ENCODE results near the gene SEMA4C. TPM values are rescaled to one million over a fixed set of nuclear protein-coding genes. Genes with fewer than 3 reads are reported as not detected.

SEMA4C gene
- polyA plus RNA-seq, 2 donors: 13.1 to 14.2 TPM

DNA sequence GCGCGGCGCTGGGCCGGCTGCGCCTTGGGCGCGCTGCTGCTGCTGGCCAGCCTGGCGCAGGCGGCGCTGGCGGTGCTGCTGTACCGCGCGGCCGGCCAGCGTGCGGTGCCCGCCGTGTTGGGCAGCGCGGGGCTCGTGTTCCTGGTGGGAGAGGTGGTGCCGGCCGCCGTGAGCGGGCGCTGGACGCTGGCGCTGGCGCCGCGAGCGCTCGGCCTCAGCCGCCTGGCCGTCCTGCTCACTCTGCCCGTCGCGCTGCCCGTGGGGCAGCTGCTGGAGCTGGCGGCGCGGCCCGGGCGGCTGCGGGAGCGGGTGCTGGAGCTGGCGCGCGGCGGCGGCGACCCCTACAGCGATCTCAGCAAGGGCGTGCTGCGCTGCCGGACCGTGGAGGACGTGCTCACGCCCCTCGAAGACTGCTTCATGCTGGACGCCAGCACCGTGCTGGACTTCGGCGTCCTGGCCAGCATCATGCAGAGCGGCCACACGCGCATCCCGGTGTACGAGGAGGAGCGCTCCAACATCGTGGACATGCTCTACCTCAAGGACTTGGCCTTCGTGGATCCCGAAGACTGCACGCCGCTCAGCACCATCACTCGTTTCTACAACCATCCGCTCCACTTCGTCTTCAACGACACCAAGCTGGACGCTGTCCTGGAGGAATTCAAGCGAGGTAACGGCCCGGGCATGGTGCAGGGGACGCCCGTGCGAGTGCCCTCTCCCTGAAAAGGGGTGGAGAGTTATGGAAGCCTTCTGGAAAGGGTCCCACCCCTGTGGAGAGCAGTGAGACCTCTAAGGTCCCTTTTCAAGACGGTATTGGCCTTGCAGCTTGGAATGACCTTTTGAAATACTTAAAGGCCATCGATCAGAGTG, 52.8 kb downstream of the SEMA4C start:
- Histone ChIP-seq H3K27me3 (ENCODE audit: control insufficient read depth in 1 of 2, insufficient read depth in 2 of 2, low read length in 2 of 2) (no peaks in the 10 kb centered on the region), H3K27ac (ENCODE audit: low read depth in 2 of 2, low read length in 1 of 2) (peak overlapping the region; percentile 62 to 96), H3K4me3 (ENCODE audit: low read depth in 1 of 2, low read length in 2 of 2) (peak overlapping the region; percentile 70 to 86), H3K4me1 (ENCODE audit: control insufficient read depth in 2 of 2, insufficient read depth in 2 of 2, low read length in 1 of 2) (peaks cover 12 to 26% of the 10 kb centered on the region in 2 donors), H3K36me3 (ENCODE audit: control insufficient read depth in 2 of 2, insufficient read depth in 2 of 2, low read length in 1 of 2) (no peaks in the 10 kb centered on the region), H3K9me3 (ENCODE audit: control insufficient read depth in 2 of 2, insufficient read depth in 1 of 2, low read depth in 1 of 2, low read length in 1 of 2) (no peaks in the 10 kb centered on the region)
- 3 to 5% methylated on average over 61 to 89 of the region's 89 CpGs for WGBS, 2 donors

- Histone ChIP-seq H3K9me3 (ENCODE audit: control insufficient read depth in 2 of 2, insufficient read depth in 1 of 2, low read depth in 1 of 2, low read length in 1 of 2) (no peaks in the 10 kb centered on the region), H3K27me3 (ENCODE audit: control insufficient read depth in 1 of 2, insufficient read depth in 2 of 2, low read length in 2 of 2) (no peaks in the 10 kb centered on the region), H3K4me3 (ENCODE audit: low read depth in 1 of 2, low read length in 2 of 2) (peak within 1 kb of the TSS; percentile 70 to 86), H3K27ac (ENCODE audit: low read depth in 2 of 2, low read length in 1 of 2) (peak within 1 kb of the TSS; percentile 94 to 96), H3K36me3 (ENCODE audit: control insufficient read depth in 2 of 2, insufficient read depth in 2 of 2, low read length in 1 of 2) (no peaks in the 10 kb centered on the region), H3K4me1 (ENCODE audit: control insufficient read depth in 2 of 2, insufficient read depth in 2 of 2, low read length in 1 of 2) (peaks cover 11 to 26% of the 10 kb centered on the region in 2 donors)
- WGBS, 2 donors: 0 to 1% methylated on average over 48 to 103 of the region's 103 CpGs
Measured at GRCh38 chr2:96816127-96816835, 53.6 kb downstream of the SEMA4C start, which contains the start of gene CNNM3. Gene CNNM3, plus strand, starts transcription at chr2:96816268. Its CDS starts 10 bp downstream, at chr2:96816278.

GRCh38 chr2:96815326-96816126, 54.4 kb downstream of the SEMA4C start:
- WGBS, 2 donors: 1 to 2% methylated on average over 44 to 60 of the region's 60 CpGs
- Histone ChIP-seq H3K9me3 (ENCODE audit: control insufficient read depth in 2 of 2, insufficient read depth in 1 of 2, low read depth in 1 of 2, low read length in 1 of 2) (no peaks in the 10 kb centered on the region), H3K27me3 (ENCODE audit: control insufficient read depth in 1 of 2, insufficient read depth in 2 of 2, low read length in 2 of 2) (no peaks in the 10 kb centered on the region), H3K4me3 (ENCODE audit: low read depth in 1 of 2, low read length in 2 of 2) (peak overlapping the region; percentile 70 to 86), H3K36me3 (ENCODE audit: control insufficient read depth in 2 of 2, insufficient read depth in 2 of 2, low read length in 1 of 2) (peaks cover 0 to 5% of the 10 kb centered on the region in 2 donors), H3K27ac (ENCODE audit: low read depth in 2 of 2, low read length in 1 of 2) (peak overlapping the region; percentile 57 to 94), H3K4me1 (ENCODE audit: control insufficient read depth in 2 of 2, insufficient read depth in 2 of 2, low read length in 1 of 2) (peaks cover 11 to 26% of the 10 kb centered on the region in 2 donors)

DNA sequence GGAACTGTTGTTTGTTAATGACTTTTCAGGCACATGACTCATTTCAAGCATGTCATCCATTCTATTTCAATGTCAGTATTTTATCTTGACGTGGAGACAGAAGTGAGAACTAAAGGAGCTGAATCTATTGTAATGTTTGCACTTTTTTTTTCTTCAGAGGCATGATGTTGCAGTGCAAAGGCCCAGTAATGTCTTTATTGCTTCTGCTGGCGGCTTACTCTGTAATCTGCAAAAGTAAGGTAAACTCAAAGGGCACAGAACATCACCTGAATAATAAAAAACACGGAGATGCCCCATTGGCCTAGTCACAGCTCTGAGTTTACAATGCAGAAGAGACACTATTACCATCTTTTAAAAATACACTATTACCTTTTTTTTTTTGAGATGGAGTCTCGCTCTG, 56.2 kb downstream of the SEMA4C start:
- peaks cover 5 to 13% of the 10 kb centered on the region in 2 donors for H3K4me1 ChIP-seq (ENCODE audit: control insufficient read depth in 2 of 2, insufficient read depth in 2 of 2, low read length in 1 of 2)
- H3K27me3 ChIP-seq (ENCODE audit: control insufficient read depth in 1 of 2, insufficient read depth in 2 of 2, low read length in 2 of 2): no peaks in the 10 kb centered on the region
- H3K9me3 ChIP-seq (ENCODE audit: control insufficient read depth in 2 of 2, insufficient read depth in 1 of 2, low read depth in 1 of 2, low read length in 1 of 2): no peaks in the 10 kb centered on the region
- H3K4me3 ChIP-seq (ENCODE audit: low read depth in 1 of 2, low read length in 2 of 2): no peak overlapping the region
- WGBS, 2 donors: 84 to 90% methylated on average over 4 of the region's 4 CpGs
- H3K36me3 ChIP-seq (ENCODE audit: control insufficient read depth in 2 of 2, insufficient read depth in 2 of 2, low read length in 1 of 2): peaks cover 2 to 19% of the 10 kb centered on the region in 2 donors
- no peak overlapping the region for H3K27ac ChIP-seq (ENCODE audit: low read depth in 2 of 2, low read length in 1 of 2)

DNA sequence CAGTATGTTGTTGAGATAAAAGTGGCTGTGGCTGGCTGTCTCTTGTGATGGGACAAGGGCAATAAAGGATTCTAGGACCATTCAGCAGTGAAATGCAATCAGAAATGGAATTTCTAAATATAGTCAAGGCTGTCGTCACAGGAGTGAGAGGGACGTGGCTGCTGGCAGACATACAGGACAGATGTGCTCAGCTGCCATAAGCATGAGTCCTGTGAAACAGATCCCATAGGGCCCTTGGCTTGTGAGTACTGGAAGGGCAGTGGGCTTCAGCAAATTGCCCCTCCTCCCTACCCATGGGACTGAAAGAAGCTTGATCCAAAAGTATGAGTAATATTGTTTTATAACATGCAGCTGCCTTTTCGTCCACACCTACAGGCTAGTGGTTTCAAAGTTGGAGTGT, 58.0 kb downstream of the SEMA4C start:
- Histone ChIP-seq H3K36me3 (ENCODE audit: control insufficient read depth in 2 of 2, insufficient read depth in 2 of 2, low read length in 1 of 2) (peaks cover 2 to 23% of the 10 kb centered on the region in 2 donors), H3K9me3 (ENCODE audit: control insufficient read depth in 2 of 2, insufficient read depth in 1 of 2, low read depth in 1 of 2, low read length in 1 of 2) (no peaks in the 10 kb centered on the region), H3K27ac (ENCODE audit: low read depth in 2 of 2, low read length in 1 of 2) (no peak overlapping the region), H3K27me3 (ENCODE audit: control insufficient read depth in 1 of 2, insufficient read depth in 2 of 2, low read length in 2 of 2) (no peaks in the 10 kb centered on the region), H3K4me3 (ENCODE audit: low read depth in 1 of 2, low read length in 2 of 2) (no peak overlapping the region), H3K4me1 (ENCODE audit: control insufficient read depth in 2 of 2, insufficient read depth in 2 of 2, low read length in 1 of 2) (no peaks in the 10 kb centered on the region)
- WGBS, 2 donors: 39 to 44% methylated on average over 3 of the region's 3 CpGs

DNA sequence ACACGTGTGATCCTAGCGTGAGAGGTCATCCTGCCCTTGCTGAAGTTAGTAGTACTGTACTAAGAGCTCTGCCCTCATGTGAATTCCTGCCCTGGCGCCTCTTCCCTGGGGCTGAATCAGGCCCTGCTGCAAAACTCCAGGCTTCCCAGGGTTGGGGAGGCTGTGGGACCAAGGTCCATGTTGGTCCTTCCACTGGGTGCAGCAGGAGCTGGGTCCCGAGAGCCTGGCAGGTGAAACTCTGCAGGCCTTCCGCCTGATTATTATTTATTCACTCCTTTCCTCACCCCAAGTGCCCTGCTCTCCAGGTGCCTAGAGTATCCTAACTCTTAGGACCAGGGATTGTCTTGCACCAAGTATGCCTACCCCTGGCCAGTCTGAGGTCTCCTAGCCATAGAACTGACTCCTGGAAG, 59.1 kb downstream of the SEMA4C start:
- no peaks in the 10 kb centered on the region for H3K4me1 ChIP-seq (ENCODE audit: control insufficient read depth in 2 of 2, insufficient read depth in 2 of 2, low read length in 1 of 2)
- 79 to 90% methylated on average over 5 of the region's 5 CpGs for WGBS, 2 donors
- H3K4me3 ChIP-seq (ENCODE audit: low read depth in 1 of 2, low read length in 2 of 2): no peak overlapping the region
- no peak overlapping the region for H3K27ac ChIP-seq (ENCODE audit: low read depth in 2 of 2, low read length in 1 of 2)
- no peaks in the 10 kb centered on the region for H3K27me3 ChIP-seq (ENCODE audit: control insufficient read depth in 1 of 2, insufficient read depth in 2 of 2, low read length in 2 of 2)
- H3K9me3 ChIP-seq (ENCODE audit: control insufficient read depth in 2 of 2, insufficient read depth in 1 of 2, low read depth in 1 of 2, low read length in 1 of 2): no peaks in the 10 kb centered on the region
- H3K36me3 ChIP-seq (ENCODE audit: control insufficient read depth in 2 of 2, insufficient read depth in 2 of 2, low read length in 1 of 2): peaks cover 2 to 23% of the 10 kb centered on the region in 2 donors

DNA sequence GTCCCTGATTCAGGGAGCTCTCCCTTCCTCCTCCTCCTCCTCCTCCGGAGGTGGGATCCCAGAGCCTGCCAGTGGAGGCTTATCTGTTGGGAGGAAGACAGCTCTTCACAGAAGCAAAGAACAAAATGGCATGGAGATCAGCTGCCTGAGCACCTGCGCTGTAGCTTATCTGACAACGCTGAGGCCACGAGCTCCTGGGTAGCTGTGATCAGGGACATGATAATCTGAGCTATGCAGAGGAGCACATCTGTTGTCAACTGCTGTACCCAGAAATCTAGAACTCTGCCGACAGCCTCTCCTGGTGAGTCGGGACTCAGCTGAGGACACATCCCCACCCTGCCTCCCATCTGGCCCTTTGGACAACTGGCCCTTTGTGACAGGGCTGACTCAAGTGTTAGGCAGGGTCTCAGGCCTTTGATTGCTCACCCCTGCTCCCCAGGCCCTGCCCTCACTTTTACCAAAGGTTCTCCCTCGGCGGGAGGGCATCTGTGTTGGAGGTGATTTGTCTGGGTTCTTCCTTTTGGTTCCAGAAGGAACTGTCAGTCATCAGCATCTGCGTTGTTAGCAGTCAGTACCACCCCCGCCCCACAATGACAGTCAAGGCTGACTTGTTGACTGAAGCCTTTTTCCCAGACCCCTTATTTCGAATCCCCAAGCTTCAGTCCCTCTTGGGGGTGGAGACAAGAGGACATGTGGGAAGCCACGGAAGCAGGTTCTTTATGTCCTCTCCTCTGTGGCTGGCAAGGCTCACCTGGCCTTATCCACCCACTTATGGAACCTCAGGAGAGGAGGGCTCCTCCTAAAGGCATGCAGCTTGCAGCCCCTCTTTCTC, 59.7 kb downstream of the SEMA4C start:
- Histone ChIP-seq H3K4me1 (ENCODE audit: control insufficient read depth in 2 of 2, insufficient read depth in 2 of 2, low read length in 1 of 2) (no peaks in the 10 kb centered on the region), H3K36me3 (ENCODE audit: control insufficient read depth in 2 of 2, insufficient read depth in 2 of 2, low read length in 1 of 2) (peaks cover 2 to 23% of the 10 kb centered on the region in 2 donors), H3K27me3 (ENCODE audit: control insufficient read depth in 1 of 2, insufficient read depth in 2 of 2, low read length in 2 of 2) (no peaks in the 10 kb centered on the region), H3K27ac (ENCODE audit: low read depth in 2 of 2, low read length in 1 of 2) (no peak overlapping the region), H3K9me3 (ENCODE audit: control insufficient read depth in 2 of 2, insufficient read depth in 1 of 2, low read depth in 1 of 2, low read length in 1 of 2) (no peaks in the 10 kb centered on the region), H3K4me3 (ENCODE audit: low read depth in 1 of 2, low read length in 2 of 2) (no peak overlapping the region)
- WGBS, 2 donors: 78 to 84% methylated on average over 12 of the region's 12 CpGs

Data from esophagus (tissue), 2 donors.